A549 (cell line): ENCODE measurements around the gene CNDP1.

Source experiments
- CTCF ChIP-seq: fragments of >200 bp; sonication (Bioruptor Twin); formaldehyde crosslinking; IDR thresholded peaks from 3 replicates; pipeline ENCODE4 v1.5.1; 2016
- POLR2A ChIP-seq: IDR thresholded peaks from 2 replicates; pipeline ENCODE4 v1.6.1; 2012; ENCODE audit warnings: mild to moderate bottlenecking, low read length
- TF ChIP-seq, protein P1 (sequence below): IDR thresholded peaks from 2 replicates; pipeline ENCODE4 v1.6.1; 2012

GRCh38 chr18:74528913-74529312, 5.4 kb upstream of the CNDP1 start:
- TF ChIP-seq, protein P1, sequence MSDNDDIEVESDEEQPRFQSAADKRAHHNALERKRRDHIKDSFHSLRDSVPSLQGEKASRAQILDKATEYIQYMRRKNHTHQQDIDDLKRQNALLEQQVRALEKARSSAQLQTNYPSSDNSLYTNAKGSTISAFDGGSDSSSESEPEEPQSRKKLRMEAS: no peak
- TF ChIP-seq CTCF (no peak), POLR2A (no peak)
